ENCODE measurements around the gene ACAD9.

- TF ChIP-seq CTCF (IDR thresholded peaks at IDR 0.05) (no peak), POLR2AphosphoS5 (IDR thresholded peaks at IDR 0.05) (no peak), POLR2A (IDR thresholded peaks at IDR 0.05; ENCODE audit: low read depth) (no peak)
Measured at GRCh38 chr3:128861491-128861890, 17.9 kb upstream of the ACAD9 start.
